ENCODE data around the gene DPM3.
"Not testable (repeated sequence)": the region's sequence is repeated elsewhere in the genome, so short reads cannot be mapped to it uniquely, and the experiment has no call there.

DPM3 gene, protein sequence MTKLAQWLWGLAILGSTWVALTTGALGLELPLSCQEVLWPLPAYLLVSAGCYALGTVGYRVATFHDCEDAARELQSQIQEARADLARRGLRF

DNA sequence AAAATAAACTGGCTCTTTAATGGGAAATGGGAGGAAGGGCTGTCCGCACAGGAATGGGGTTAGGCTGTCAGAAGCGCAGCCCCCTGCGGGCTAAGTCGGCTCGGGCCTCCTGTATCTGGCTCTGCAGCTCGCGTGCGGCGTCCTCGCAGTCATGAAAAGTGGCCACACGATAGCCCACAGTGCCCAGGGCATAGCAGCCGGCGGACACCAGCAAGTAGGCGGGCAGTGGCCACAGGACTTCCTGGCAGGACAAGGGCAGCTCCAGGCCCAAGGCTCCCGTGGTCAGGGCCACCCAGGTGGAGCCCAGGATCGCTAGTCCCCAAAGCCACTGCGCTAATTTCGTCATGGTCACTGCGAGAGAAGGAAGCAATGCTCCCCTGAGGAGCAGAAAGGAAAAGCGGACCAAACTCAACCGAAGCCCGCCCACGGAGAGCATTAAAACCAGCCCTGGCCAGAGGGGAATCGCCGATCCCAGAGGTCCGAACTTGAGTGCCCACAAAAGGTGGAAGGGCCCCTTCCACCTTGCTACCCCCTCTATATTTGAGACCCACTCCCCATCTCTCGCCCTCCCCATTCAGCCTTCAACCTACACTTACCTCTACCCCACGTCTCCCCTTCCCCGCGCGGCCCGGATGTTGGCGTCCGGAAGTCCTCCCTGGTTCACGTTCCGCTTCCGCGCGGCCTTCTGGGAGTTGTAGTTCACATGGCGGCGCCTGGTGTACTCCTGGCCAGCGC is at the start of gene DPM3:
TSS of gene DPM3 (minus strand) at position 637 of the 735 bp plus-strand sequence. CDS start at position 346, 291 bp downstream.
- H3K4me3 ChIP-seq (ENCODE audit: low read depth, low read length): peak within 1 kb of the TSS; percentile 92
- peak; percentile 80 for DNase-seq (ENCODE audit: low read depth)

DNA sequence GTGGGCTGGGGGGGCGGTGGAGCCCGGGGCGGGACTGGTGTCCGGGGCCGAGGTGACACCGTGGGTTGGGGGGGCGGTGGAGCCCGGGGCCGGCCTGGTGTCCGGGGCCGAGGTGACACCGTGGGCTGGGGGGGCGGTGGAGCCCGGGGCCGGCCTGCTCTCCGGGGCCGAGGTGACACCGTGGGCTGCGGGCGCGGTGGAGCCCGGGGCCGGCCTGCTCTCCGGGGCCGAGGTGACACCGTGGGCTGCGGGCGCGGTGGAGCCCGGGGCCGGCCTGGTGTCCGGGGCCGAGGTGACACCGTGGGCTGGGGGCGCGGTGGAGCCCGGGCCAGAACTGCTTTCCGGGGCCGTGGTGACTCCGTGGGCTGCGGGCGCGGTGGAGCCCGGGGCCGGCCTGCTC is 49.6 kb upstream of the DPM3 start:
- not testable (repeated sequence) for DNase-seq (ENCODE audit: low read depth); H3K4me3 ChIP-seq (ENCODE audit: low read depth, low read length)

More for the DNA sequence above, at the start of gene DPM3:
- TF ChIP-seq, protein P1, sequence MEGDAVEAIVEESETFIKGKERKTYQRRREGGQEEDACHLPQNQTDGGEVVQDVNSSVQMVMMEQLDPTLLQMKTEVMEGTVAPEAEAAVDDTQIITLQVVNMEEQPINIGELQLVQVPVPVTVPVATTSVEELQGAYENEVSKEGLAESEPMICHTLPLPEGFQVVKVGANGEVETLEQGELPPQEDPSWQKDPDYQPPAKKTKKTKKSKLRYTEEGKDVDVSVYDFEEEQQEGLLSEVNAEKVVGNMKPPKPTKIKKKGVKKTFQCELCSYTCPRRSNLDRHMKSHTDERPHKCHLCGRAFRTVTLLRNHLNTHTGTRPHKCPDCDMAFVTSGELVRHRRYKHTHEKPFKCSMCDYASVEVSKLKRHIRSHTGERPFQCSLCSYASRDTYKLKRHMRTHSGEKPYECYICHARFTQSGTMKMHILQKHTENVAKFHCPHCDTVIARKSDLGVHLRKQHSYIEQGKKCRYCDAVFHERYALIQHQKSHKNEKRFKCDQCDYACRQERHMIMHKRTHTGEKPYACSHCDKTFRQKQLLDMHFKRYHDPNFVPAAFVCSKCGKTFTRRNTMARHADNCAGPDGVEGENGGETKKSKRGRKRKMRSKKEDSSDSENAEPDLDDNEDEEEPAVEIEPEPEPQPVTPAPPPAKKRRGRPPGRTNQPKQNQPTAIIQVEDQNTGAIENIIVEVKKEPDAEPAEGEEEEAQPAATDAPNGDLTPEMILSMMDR (conservative IDR thresholded peaks at IDR 0.05; ENCODE audit: low read depth, low read length): no peak

DNA sequence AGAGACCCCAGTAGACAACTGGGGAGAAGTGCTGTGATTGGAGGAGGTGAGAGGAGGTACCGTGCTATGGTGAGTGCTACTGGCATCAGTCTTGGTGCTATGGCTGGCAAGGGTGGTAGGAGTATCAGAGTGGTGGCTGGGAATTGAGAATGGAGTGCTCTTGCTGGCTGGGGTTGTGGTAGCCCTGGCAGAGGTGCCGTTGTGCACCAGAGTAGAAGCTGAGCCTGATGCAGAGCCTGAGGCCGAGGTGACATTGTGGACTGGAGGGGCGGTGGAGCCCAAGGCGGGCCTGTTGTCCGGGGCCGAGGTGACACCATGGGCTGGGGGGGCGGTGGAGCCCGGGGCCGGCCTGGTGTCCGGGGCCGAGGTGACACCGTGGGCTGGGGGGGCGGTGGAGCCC is 47.9 kb upstream of the DPM3 start:
- TF ChIP-seq, protein P1 (conservative IDR thresholded peaks at IDR 0.05; ENCODE audit: low read depth, low read length): no peak
- no peak for DNase-seq (ENCODE audit: low read depth)
- no peak overlapping the region for H3K4me3 ChIP-seq (ENCODE audit: low read depth, low read length)

DNA sequence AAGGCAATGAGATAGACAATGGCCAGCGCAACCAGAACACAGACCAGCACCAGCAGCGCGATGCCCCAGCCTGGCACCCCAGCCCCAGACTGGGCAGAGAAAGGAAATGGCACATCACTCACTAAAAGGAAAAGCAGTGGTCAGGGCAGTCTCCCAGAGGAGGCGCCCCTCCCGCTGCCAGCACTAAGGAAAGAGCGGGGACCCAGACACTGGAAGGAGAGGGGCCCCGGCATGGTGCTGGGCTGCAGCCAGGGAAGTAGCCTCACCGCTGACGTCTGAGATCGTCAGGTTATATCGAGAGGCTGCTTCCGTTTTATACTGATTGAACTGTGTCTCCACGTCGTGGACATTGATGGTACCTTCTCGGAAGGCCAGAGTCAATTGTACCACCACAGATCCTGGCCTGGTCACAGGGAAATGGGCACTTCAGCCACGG is 47.1 kb upstream of the DPM3 start:
- no peak for DNase-seq (ENCODE audit: low read depth)
- H3K4me3 ChIP-seq (ENCODE audit: low read depth, low read length): no peak overlapping the region
- TF ChIP-seq, protein P1 (conservative IDR thresholded peaks at IDR 0.05; ENCODE audit: low read depth, low read length): no peak

DNA sequence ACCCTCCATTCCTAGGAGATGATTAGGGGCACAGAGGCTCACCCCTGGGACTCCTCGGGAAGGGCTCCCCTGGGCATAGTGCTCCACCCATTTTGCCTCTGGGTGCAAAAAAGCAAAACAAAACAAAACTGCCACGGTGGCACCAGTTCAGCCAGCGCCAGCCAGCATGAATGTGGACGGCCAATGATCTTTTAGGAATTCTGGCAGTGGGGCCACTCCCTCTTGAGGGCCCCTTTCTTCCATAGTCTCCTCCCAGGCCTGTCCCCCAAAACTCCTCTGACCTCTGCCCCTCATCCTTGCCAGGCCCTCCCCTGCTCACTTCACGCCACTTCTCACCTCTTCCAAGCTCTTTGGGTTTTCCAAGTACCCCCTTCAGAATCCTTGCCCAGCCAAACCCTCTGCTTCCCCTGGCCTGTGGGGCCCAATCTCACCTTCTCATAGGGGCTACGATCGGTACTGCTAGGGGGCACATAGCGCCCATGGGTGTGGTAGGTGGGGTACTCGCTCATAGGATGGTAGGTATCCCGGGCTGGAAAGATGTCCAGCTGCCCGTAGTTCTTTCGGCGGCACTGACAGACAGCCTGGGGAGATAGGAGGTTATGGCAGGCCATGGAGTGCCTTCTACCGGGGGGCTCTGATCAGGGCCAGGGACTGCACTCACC is 46.6 kb upstream of the DPM3 start:
- TF ChIP-seq, protein P1 (conservative IDR thresholded peaks at IDR 0.05; ENCODE audit: low read depth, low read length): no peak
- no peak for DNase-seq (ENCODE audit: low read depth)
- no peak overlapping the region for H3K4me3 ChIP-seq (ENCODE audit: low read depth, low read length)

DNA sequence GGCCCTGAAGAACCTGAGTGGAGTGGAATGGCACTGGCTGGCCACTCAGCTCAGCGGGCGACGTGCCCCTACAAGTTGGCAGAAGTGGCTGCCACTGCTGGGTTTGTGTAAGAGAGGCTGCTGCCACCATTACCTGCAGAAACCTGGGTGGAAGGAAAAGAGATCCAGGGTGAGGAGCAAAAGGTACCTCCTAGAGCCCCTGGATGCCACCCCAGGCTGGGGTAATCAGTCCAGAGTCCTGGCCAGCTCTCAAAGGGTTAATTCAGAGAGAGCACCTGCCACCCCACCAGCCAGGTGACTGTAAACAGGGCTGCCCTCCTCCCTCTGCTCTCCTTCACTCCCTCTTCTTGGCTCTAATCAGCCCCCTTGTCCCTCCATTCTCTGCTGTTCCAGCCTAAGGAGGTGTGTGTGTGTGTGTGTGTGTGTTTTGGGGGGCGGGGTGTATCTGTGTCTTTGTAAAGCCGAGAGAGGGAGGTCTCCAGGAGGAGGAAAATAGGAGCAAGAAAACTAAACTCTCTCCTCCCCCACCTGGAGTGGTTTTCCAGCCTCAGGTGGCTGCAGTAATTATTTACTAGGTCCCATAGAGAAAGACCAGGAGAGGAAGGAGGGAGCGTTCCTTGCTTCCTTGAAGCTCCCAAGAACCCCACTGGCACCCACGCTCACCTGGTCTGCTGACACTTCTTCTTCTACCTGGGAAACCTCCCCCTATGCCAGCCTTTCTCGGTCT is 45.9 kb upstream of the DPM3 start:
- no peak overlapping the region for H3K4me3 ChIP-seq (ENCODE audit: low read depth, low read length)
- TF ChIP-seq, protein P1 (conservative IDR thresholded peaks at IDR 0.05; ENCODE audit: low read depth, low read length): no peak
- DNase-seq (ENCODE audit: low read depth): no peak

DNA sequence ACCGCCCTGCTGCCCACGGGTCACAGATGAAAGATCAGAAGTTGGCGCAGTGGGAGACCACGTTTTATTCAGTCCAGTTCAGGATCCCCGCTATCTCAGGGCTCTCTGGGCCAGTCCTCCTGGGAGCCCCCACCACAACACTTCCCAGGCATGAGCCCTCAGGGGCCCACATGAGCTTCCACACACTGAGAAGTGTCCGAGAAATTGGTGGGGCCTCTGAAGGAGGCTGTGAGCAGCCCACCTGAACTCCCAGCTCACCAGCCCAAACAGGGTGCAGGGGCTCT is 45.4 kb upstream of the DPM3 start:
- no peak for DNase-seq (ENCODE audit: low read depth)
- TF ChIP-seq, protein P1 (conservative IDR thresholded peaks at IDR 0.05; ENCODE audit: low read depth, low read length): no peak
- H3K4me3 ChIP-seq (ENCODE audit: low read depth, low read length): no peak overlapping the region
